Liver (tissue), 9 donors: ENCODE data around the gene GPR4. TPM values are rescaled to one million over a fixed set of nuclear protein-coding genes. Genes with fewer than 3 reads are reported as not detected.

Source experiments
- DNase-seq: peaks from one replicate; pipeline ENCODE4 v3.0.0-alpha.2; 2017; ENCODE audit warnings: low spot score
- H3K27ac ChIP-seq, 2 donors: one replicate each; pipeline ENCODE4 v1.7.0; 2013; ENCODE audit warnings: inconsistent platforms in 2 of 2, low read length in 2 of 2, control low read depth in 1 of 2, low read depth in 1 of 2, mild to moderate bottlenecking in 1 of 2
- H3K27me3 ChIP-seq, 4 donors: one replicate each; pipeline versions ENCODE4 v1.6.1 to v1.7.0; 2013; ENCODE audit warnings: low read length in 3 of 4, inconsistent platforms in 1 of 4, mild to moderate bottlenecking in 1 of 4, moderate library complexity in 1 of 4; ENCODE audit not compliant: control insufficient read depth in 4 of 4, insufficient read depth in 4 of 4
- H3K36me3 ChIP-seq, 4 donors: one replicate each; pipeline versions ENCODE4 v1.6.1 to v1.7.0; 2013; ENCODE audit warnings: low read length in 3 of 4, mild to moderate bottlenecking in 3 of 4, low read depth in 1 of 4, moderate library complexity in 1 of 4; ENCODE audit not compliant: control insufficient read depth in 4 of 4, insufficient read depth in 3 of 4
- H3K4me1 ChIP-seq, 4 donors: one replicate each; pipeline versions ENCODE4 v1.6.1 to v1.7.0; 2013; ENCODE audit warnings: low read length in 3 of 4, mild to moderate bottlenecking in 3 of 4, moderate library complexity in 1 of 4; ENCODE audit not compliant: control insufficient read depth in 4 of 4, insufficient read depth in 4 of 4
- H3K4me3 ChIP-seq, 3 donors: one replicate each; pipeline versions ENCODE4 v1.6.1 to v1.7.0; 2013; ENCODE audit warnings: low read length in 3 of 3, control low read depth in 1 of 3, low read depth in 1 of 3, mild to moderate bottlenecking in 1 of 3
- H3K9ac ChIP-seq, 2 donors: one replicate each; pipeline ENCODE4 v1.7.0; 2013; ENCODE audit warnings: low read length in 2 of 2, mild to moderate bottlenecking in 2 of 2, moderate library complexity in 2 of 2, control low read depth in 1 of 2, low read depth in 1 of 2
- H3K9me3 ChIP-seq, 4 donors: one replicate each; pipeline versions ENCODE4 v1.6.1 to v1.7.0; 2013; ENCODE audit warnings: low read length in 3 of 4; ENCODE audit not compliant: control insufficient read depth in 4 of 4
- ATF3 ChIP-seq: IDR thresholded peaks from 2 replicates; pipeline ENCODE4 v1.6.1; 2016; ENCODE audit warnings: antibody characterized with exemption
- CTCF ChIP-seq: fragments of 150-350 bp; IDR thresholded peaks from 2 replicates; pipeline ENCODE4 v1.5.1; 2017; ENCODE audit warnings: improper control_type of control experiment, low read depth, low read length; ENCODE audit not compliant: missing input control
- EGR1 ChIP-seq, 2 donors: IDR thresholded peaks; 2 replicates each; pipeline ENCODE4 v1.6.1; 2016 to 2018; ENCODE audit warnings: antibody characterized with exemption in 2 of 2, low read depth in 2 of 2
- FOXA1 ChIP-seq: IDR thresholded peaks from 2 replicates; pipeline ENCODE4 v1.6.1; 2016; ENCODE audit warnings: antibody characterized with exemption
- FOXA2 ChIP-seq: IDR thresholded peaks from 2 replicates; pipeline ENCODE4 v1.6.1; 2016; ENCODE audit warnings: antibody characterized with exemption
- GABPA ChIP-seq, 2 donors: IDR thresholded peaks in 1 of 2; conservative IDR thresholded peaks in 1 of 2; 2 replicates each; pipeline ENCODE4 v1.6.1; 2016; ENCODE audit warnings: antibody characterized with exemption in 2 of 2, mild to moderate bottlenecking in 1 of 2, moderate library complexity in 1 of 2
- HNF4A ChIP-seq, 2 donors: conservative IDR thresholded peaks; 2 replicates each; pipeline ENCODE4 v1.6.1; 2016; ENCODE audit warnings: antibody characterized with exemption in 2 of 2, mild to moderate bottlenecking in 2 of 2
- HNF4G ChIP-seq: IDR thresholded peaks from 2 replicates; pipeline ENCODE4 v1.6.1; 2016; ENCODE audit warnings: antibody characterized with exemption
- JUND ChIP-seq, 2 donors: IDR thresholded peaks; 2 replicates each; pipeline ENCODE4 v1.6.1; 2016; ENCODE audit warnings: antibody characterized with exemption in 2 of 2
- MAX ChIP-seq: IDR thresholded peaks from 2 replicates; pipeline ENCODE4 v1.6.1; 2016; ENCODE audit warnings: antibody characterized with exemption
- NR2F2 ChIP-seq: IDR thresholded peaks from 2 replicates; pipeline ENCODE4 v1.6.1; 2016; ENCODE audit warnings: antibody characterized with exemption
- RAD21 ChIP-seq, 2 donors: IDR thresholded peaks; 2 replicates each; pipeline ENCODE4 v1.6.1; 2016; ENCODE audit warnings: antibody characterized with exemption in 2 of 2, mild to moderate bottlenecking in 2 of 2
- RXRA ChIP-seq, 2 donors: IDR thresholded peaks; 2 replicates each; pipeline ENCODE4 v1.6.1; 2017 to 2018; ENCODE audit warnings: antibody characterized with exemption in 2 of 2, mild to moderate bottlenecking in 1 of 2
- SP1 ChIP-seq: IDR thresholded peaks from 2 replicates; pipeline ENCODE4 v1.6.1; 2018; ENCODE audit warnings: antibody characterized with exemption, mild to moderate bottlenecking
- TAF1 ChIP-seq: conservative IDR thresholded peaks from 2 replicates; pipeline ENCODE4 v1.6.1; 2016; ENCODE audit warnings: antibody characterized with exemption, mild to moderate bottlenecking
- YY1 ChIP-seq: IDR thresholded peaks from 2 replicates; pipeline ENCODE4 v1.6.1; 2016; ENCODE audit warnings: antibody characterized with exemption, mild to moderate bottlenecking
- WGBS: extraction: QIAGEN DNeasy Blood & Tissue Kit; methylation state at CpG from one replicate; pipeline ENCODE4 v1.1.7; 2013; 5-methylcytosine and 5-hydroxymethylcytosine counted together
- polyA plus RNA-seq, 2 donors: library from polyadenylated mRNA; stranded (reverse) in 1 of 2; unstranded in 1 of 2; fragments of 200-250 nt in 1 of 2; fragments of >200 nt in 1 of 2; fragmentation: Nextera tagmentation in 1 of 2; extraction: Ambion mirVana in 1 of 2; gene quantifications; one replicate each; pipeline versions ENCODE4 v1.2.1 to v1.2.3, GENCODE V29; 2013 to 2015
- total RNA-seq, 2 donors: library from RNA; depleted of rRNA; stranded (reverse); fragments of >200 nt; gene quantifications; one replicate each; pipeline ENCODE4 v1.2.3, GENCODE V29; 2014
- TF ChIP-seq, protein P1 (sequence below): IDR thresholded peaks from 2 replicates; pipeline ENCODE4 v1.6.1; 2016; ENCODE audit warnings: antibody characterized with exemption, mild to moderate bottlenecking
- TF ChIP-seq, protein P2 (sequence below): IDR thresholded peaks from 2 replicates; pipeline ENCODE4 v1.6.1; 2016; ENCODE audit warnings: antibody characterized with exemption
- donor health status: healthy.
- donor health status: healthy.
- donor health status: healthy.
- donor health status: healthy.
- donor health status: healthy.

GPR4 gene
- total and polyA plus RNA-seq, 4 donors, result 0.37 to 1.9 (median 0.97) TPM

DNA sequence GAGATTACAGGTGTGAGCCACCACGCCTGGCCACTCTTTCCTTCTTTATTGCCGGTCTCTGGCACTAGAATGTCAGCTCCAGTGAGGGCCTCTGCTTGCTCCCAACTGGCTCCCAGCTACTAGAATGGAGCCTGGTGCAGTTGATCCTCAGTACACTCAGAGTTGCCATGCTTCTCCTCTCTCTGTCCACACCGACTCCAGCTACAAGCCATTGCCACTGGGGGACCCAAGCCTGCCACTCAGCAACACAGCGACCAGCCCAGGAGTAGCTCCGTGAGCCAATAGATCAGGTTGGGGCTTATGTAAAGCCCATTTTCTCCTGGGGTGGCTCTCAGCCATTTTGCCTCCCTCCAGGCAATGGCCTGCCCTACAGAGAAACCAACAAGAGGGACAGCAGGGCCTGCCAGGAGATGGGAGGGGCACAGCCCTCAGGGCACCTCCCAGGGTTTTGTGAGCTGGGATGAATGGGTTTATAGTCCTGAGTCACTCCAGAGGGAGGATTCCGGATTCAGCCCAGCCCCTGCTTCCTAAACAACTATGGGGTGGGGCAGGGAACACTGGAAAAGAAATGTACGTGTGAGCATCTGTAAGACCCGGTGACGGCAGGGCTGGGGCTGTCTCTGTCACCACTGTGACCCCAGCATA, 53.9 kb downstream of the GPR4 start:
- Histone ChIP-seq H3K36me3 (peaks cover 0 to 6% (median 2%) of the 10 kb centered on the region in 4 donors), H3K4me1 (no peaks in the 10 kb centered on the region), H3K9me3 (no peaks in the 10 kb centered on the region), H3K9ac (no peak overlapping the region), H3K27me3 (no peaks in the 10 kb centered on the region), H3K4me3 (no peak overlapping the region), H3K27ac (no peak overlapping the region)
- 96% methylated on average over 9 of the region's 9 CpGs for WGBS
- no peak for DNase-seq
- TF ChIP-seq YY1 (no peak), HNF4G (no peak), SP1 (no peak), RXRA (IDR thresholded peaks at IDR 0.05) (no peak), FOXA1 (no peak), EGR1 (IDR thresholded peaks at IDR 0.05; ENCODE audit: low read depth in 2 of 2) (no peak), MAX (no peak), JUND (IDR thresholded peaks at IDR 0.05) (no peak), NR2F2 (no peak), ATF3 (no peak), FOXA2 (no peak), TAF1 (no peak), HNF4A (conservative IDR thresholded peaks at IDR 0.05) (no peak), CTCF (no peak), RAD21 (IDR thresholded peaks at IDR 0.05) (no peak), GABPA (IDR thresholded peaks at IDR 0.05 in 1 of 2, conservative IDR thresholded peaks at IDR 0.05 in 1 of 2) (no peak)
- TF ChIP-seq, protein P1, sequence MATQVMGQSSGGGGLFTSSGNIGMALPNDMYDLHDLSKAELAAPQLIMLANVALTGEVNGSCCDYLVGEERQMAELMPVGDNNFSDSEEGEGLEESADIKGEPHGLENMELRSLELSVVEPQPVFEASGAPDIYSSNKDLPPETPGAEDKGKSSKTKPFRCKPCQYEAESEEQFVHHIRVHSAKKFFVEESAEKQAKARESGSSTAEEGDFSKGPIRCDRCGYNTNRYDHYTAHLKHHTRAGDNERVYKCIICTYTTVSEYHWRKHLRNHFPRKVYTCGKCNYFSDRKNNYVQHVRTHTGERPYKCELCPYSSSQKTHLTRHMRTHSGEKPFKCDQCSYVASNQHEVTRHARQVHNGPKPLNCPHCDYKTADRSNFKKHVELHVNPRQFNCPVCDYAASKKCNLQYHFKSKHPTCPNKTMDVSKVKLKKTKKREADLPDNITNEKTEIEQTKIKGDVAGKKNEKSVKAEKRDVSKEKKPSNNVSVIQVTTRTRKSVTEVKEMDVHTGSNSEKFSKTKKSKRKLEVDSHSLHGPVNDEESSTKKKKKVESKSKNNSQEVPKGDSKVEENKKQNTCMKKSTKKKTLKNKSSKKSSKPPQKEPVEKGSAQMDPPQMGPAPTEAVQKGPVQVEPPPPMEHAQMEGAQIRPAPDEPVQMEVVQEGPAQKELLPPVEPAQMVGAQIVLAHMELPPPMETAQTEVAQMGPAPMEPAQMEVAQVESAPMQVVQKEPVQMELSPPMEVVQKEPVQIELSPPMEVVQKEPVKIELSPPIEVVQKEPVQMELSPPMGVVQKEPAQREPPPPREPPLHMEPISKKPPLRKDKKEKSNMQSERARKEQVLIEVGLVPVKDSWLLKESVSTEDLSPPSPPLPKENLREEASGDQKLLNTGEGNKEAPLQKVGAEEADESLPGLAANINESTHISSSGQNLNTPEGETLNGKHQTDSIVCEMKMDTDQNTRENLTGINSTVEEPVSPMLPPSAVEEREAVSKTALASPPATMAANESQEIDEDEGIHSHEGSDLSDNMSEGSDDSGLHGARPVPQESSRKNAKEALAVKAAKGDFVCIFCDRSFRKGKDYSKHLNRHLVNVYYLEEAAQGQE, result no peak
- TF ChIP-seq, protein P2, sequence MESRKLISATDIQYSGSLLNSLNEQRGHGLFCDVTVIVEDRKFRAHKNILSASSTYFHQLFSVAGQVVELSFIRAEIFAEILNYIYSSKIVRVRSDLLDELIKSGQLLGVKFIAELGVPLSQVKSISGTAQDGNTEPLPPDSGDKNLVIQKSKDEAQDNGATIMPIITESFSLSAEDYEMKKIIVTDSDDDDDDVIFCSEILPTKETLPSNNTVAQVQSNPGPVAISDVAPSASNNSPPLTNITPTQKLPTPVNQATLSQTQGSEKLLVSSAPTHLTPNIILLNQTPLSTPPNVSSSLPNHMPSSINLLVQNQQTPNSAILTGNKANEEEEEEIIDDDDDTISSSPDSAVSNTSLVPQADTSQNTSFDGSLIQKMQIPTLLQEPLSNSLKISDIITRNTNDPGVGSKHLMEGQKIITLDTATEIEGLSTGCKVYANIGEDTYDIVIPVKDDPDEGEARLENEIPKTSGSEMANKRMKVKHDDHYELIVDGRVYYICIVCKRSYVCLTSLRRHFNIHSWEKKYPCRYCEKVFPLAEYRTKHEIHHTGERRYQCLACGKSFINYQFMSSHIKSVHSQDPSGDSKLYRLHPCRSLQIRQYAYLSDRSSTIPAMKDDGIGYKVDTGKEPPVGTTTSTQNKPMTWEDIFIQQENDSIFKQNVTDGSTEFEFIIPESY, result no peak
